GM18867 (cell line): Measurements from ENCODE around the gene RABGAP1L.
A peak's percentile ranks its signal among the peaks of the same experiment; 100 is the strongest.

Source experiments
- ATAC-seq: cut with Tn5 transposase; IDR thresholded peaks from one replicate; pipeline ENCODE4 v1.9.1; 2021; ENCODE audit warnings: mild to moderate bottlenecking, moderate library complexity; ENCODE audit not compliant: unreplicated experiment

Gene RABGAP1L

GRCh38 chr1:174898102-174898797, 738.9 kb downstream of the RABGAP1L start:
- no peak for ATAC-seq

DNA sequence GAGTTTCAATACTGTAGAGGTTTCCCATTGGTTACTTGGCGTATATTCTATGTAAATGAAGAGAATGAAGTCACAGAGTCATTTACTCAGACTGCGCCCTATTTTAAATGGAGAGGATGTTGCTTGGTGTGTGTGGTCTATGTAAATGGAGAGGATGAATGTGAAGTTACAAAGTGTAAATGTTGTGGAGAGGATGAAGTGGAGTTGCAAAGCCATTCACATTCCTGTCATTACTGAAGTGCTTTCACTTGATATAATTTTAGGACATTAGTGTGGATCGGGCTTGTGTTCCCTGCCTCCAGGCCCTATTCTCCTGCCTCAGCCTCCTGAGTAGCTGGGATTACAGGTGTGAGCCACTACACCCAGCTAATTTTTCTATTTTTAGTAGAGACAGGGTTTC, 741.0 kb downstream of the RABGAP1L start:
- no peak for ATAC-seq

- no peak for ATAC-seq
These were observed 743.3 kb downstream of the RABGAP1L start for GRCh38 chr1:174902531-174903099.

DNA sequence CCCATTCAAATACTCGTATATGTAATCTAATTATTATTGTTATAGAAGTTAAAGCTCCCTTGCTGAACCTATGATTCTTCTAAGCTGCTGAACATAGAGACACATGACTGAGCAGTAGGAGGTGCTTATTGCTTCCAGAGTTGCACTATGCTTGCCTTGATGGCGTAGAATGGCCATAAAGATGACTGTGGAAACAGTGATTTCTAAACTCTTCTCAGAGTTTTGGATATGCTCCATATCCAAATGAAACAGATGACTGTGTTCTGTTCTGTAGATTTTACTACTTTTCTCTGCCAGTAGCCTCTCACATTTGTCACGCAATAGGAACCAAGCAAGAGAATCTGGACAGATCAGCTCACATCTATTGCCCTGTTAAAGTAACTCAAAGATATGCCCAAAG, 752.3 kb downstream of the RABGAP1L start:
- no peak for ATAC-seq

GRCh38 chr1:174912264-174912663, 752.9 kb downstream of the RABGAP1L start:
- ATAC-seq = no peak

GRCh38 chr1:174913225-174913903, 754.0 kb downstream of the RABGAP1L start:
- no peak for ATAC-seq

DNA sequence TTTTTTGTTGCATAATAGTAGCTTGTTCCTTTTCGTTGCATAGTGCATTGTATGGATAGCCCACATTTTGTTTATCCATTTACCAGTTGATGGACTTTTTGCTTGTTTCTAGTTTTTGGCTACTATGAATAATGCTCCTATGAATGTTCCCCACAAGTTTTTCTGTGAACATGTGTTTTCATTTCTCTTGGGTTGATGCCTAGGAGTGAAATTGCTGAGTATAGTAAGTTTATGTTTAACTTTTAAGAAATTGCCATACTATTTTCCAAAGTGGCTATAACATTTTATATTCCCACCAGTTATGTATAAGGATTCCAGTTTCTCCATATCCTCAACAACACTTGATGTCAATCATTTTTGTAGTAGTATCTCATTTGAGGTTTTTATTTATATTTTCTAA, 755.7 kb downstream of the RABGAP1L start:
- no peak for ATAC-seq

- ATAC-seq = no peak
These were observed 757.5 kb downstream of the RABGAP1L start for GRCh38 chr1:174916846-174917245.

DNA sequence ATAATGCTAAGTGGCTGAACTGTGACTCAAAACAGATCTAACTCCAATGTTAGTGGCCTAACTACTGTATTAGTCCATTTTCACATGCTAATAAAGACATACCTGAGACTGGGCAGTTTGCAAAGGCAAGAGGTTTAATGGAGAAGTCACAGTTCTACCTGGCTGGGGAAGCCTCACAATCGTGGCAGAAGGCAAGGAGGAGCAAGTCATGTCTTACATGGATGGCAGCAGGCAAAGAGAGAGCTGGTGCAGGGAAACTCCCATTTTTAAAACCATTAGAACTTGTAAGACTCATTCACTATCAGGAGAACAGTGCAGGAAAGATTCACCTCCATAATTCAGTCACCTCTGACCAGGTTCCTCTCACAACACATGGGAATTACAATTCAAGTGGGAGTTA, 760.8 kb downstream of the RABGAP1L start:
- ATAC-seq = no peak

- no peak for ATAC-seq
These were observed 762.8 kb downstream of the RABGAP1L start for GRCh38 chr1:174922121-174922520.

DNA sequence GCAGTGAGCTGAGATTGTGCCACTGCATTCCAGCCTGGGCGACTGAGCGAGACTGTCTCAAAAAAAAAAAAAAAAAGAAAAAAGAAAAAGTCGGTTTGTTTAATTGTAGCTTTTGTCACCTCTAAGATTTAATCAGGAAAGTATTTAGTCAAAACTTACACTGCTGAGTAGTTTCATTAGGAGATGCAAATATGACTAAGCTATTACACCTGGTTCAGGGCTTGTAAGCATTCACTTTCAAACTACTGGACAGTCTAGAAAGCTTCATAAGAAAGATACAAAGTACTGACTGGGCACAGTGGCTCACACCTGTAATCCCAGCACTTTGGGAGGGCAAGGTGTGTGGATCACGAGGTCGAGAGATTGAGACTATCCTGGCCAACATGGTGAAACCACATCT, 764.5 kb downstream of the RABGAP1L start:
- ATAC-seq = peak; percentile 62

DNA sequence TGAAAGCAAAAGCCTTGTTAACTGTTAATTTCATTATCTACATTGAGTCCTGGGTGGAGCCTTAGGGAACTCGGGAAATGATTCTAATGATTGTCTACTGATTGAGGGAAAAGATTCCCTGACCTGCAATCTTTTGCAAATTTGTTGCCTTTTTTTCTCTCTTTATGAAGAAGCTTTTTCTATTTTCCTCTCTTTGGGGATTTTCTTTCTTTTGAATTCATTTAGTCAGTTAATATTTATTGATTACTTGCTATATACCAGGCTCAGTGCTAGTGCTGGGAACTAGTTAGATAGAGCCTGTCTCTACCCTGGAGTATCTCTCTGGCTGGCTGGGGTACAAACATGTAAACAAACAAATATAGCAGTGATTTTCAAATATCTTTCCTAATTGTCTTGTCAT, 769.2 kb downstream of the RABGAP1L start:
- ATAC-seq = no peak

DNA sequence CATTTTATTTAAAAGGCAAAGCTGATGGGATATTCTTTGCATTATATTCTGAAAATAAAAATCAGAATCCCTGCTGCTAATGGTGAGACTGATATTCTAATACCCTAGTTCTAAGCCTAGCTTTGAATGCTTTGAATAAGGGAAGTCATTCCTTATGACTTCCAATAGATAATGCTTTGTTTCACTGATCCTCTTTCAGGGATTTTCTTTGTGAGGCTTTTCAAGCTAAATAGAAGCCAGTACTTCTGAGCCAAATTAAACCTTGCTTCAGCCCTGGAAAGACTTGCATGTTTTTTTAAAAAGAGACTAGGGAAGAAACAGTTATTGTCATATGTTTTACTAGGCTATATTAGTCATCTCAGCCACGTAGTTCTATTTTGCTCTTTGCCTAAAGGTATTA, 771.9 kb downstream of the RABGAP1L start:
- ATAC-seq = no peak

DNA sequence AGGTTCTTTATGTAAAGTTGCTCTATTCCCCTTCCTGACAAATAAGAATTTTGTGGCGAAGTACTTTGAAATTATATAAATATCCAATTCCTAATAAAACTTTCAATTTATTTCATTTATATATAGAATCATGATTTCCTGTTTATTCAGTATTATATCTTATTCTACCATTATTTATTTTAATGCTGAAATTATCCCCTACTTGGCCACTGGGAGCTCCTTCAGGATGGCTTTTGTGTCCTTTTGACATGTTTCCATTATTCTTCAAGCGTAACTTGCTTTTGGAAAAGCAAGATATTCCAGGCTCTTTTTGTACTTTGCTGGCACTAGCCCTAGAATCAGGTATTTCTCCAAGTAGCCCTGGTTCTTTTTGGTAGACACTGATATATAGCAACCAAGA, 773.3 kb downstream of the RABGAP1L start:
- no peak for ATAC-seq

GRCh38 chr1:174935961-174936727, 776.8 kb downstream of the RABGAP1L start:
- ATAC-seq = no peak

GRCh38 chr1:174938281-174939007, 779.1 kb downstream of the RABGAP1L start:
- no peak for ATAC-seq

GRCh38 chr1:174939775-174940545, 780.6 kb downstream of the RABGAP1L start:
- no peak for ATAC-seq

DNA sequence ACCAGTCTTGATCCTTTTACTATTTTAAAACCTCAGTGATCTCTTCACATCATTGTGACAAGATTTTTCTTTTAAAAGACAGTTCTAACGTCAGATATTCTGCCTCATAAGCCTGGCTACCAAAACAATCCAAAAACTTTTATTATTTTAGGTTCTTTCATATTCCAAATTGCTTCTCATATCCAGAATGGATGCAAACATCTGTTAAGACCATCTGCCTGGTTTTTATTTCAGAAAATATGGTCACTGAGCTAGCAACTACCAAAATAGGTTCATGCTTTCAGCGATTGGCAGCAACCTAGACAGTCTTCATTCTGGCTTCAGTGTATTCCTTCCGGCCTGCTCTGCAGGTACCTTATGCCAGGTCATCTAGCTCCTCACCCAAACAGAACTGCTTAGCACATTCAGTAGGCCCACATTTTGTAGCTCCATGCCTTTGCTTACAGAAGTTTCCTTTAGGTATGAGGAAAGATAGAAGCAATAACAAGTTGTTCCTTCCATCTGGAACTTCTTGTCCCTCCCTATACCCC, 781.4 kb downstream of the RABGAP1L start:
- ATAC-seq = no peak

GRCh38 chr1:174942547-174943255, 783.4 kb downstream of the RABGAP1L start:
- no peak for ATAC-seq
